GM21381 (cell line): ENCODE results near the gene PDXP.
A peak's percentile ranks its signal among the peaks of the same experiment; 100 is the strongest.
"Not testable (repeated sequence)": the region's sequence is repeated elsewhere in the genome, so short reads cannot be mapped to it uniquely, and the experiment has no call there.

ENCODE experiments used
- ATAC-seq: cut with Tn5 transposase; IDR thresholded peaks from one replicate; pipeline ENCODE4 v1.9.1; 2021; ENCODE audit warnings: mild to moderate bottlenecking, moderate library complexity; ENCODE audit not compliant: unreplicated experiment

Gene PDXP

DNA sequence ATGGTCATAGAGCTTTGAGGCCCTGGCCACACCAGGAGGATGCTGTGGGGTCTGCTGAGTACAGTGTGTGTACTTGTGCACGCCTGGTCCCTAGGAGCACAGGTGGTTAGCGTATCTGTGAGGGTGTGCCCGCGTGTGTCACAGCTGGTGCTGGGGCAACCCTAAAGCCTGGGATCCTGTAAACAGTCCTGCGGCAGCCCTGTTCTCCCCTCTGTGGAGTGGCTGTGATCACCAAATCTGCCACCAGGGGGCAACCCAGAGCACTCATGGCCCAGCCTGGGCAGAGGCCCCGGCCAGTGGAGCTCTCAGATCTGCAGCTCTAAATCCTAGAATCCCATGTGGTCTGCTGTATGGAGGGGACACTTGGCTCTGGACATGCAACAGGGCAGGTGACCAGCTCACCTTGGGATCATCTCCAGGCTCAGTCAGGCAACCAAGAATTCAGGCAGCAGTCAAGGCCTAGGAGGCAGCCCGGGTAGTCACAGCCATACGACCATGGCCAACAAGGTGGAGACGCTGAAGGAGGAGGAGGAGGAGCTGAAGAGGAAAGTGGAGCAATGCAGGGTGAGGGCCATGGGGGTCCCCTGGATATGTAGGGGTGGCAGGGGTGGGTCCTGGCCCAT is 15.2 kb upstream of the PDXP start:
- no peak for ATAC-seq

DNA sequence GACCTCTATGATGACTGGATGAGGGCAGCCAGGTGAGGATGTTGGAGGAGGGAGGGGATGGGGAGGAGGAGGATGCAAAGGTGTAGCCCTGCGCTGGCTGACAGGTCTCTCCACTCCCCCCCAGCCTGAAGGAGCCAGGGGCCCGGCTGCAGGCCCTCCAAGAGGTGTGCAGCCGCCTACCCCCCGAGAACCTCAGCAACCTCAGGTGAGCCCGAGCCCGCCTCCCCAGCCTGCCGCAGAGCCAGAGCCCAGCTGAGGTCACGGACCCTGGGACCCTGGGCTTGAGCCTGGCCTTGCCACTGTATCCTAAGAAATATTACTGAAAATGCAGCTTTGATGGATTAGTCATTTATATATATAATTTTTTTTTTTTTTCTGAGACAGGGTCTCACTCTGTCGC is 11.2 kb upstream of the PDXP start:
- ATAC-seq = no peak

DNA sequence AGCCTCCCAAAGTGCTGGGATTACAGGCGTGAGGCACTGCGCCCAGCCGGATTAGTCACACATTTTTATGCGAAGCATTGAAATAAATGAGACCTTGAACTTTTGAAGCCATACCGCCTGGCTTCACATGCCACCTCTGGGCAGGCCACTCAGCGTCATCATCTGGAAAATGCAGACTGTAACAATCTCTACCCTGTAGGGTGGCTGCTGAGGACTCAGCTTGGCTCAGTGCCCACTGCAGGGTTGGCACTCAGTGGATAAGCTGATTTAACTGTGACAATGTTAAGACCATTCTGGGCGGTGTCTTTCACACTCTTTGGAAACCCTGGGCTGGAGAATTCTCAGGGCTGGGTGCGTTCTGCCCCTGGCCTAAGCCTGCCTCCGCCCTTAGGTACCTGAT is 10.6 kb upstream of the PDXP start:
- ATAC-seq = no peak

DNA sequence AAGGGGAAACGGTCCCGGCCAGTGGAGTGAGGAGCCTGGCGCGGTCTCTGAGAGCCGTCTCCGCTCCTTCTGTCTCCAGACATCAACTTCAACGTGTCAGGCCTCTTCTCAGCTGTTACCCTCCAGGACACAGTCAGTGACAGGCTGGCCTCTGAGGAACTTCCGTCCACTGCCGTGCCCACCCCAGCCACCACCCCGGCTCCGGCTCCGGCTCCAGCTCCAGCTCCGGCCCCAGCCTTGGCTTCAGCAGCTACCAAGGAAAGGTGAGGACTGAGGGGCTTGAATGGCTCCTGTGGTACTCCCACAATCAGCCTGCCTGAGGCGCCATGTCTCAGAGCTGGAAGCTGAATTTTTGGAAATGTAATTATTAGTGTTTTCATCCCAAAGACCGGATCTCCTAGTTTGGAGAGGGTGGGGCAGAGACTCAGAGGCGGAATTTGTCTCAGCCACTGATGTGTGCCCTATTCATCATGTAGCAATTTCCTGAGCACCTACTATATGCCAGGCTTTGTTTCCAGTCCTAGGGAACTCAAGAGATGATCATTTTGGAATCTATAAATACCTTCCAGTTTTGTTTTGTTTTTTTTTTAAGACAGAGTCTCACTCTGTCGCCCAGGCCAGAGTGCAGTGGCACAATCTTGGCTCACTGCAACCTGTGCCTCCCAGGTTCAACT is 7.9 kb upstream of the PDXP start:
- no peak for ATAC-seq

DNA sequence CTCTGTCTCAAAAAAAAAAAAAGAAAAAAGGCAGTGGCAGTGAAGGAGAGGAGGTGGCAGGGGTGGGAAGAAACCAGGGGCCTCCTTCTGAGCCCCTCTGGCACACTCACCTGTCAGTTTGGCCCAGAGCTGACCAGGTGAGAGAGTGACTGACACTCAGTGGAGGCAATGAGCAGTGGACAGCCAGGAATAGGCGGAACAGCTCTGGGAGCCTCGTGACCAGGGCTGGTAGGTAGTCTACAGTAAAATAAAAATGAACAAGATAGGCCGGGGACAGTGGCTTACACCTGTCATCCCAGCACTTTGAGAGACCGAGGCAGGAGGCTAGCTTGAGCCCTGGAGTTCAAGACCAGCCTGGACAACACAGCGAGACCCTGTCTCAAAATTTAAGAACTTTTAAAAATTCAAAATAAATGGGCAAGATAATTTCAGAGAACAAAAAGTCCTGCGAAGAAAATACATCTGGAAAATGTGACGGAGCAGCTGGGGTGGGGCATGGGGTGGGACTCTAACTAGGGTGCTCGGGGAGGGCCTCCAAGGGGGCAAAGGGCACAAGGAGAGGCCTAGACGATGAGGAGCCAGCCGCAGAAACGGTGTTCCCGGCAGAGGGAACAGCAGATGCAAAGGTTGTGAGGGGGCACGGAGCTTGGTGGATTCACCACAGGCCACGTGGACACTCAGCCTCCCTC is 3.8 kb upstream of the PDXP start:
- no peak for ATAC-seq

DNA sequence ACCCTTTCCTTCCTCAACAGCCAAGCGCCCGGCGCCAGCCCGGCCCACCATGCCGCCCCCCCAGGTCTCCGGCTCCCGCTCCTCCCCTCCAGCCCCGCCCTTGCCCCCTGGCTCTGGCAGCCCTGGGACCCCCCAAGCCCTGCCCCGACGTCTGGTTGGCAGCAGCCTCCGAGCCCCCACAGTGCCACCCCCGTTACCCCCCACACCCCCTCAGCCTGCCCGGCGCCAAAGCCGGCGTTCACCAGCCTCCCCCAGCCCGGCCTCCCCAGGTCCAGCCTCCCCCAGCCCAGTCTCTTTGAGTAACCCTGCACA is 3.3 kb upstream of the PDXP start:
- ATAC-seq = no peak

DNA sequence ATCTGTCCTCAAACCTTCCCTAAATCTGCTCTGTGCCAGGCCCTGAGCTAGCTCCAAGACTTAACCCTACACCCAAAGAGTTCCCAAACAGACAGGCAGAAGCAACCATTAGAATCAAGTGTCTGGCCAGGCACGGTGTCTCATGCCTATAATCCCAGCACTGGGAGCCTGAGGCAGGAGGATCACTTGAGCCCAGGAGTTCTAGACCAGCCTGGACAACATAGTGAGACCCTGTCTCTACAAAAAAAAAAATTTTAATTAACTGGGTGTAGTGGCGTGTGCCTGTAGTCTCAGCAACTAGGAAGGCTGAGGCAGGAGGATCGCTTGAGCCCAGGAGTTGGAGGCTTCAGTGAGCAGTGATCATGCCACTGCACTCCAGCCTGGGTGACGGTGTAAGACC is 1.9 kb upstream of the PDXP start:
- ATAC-seq = not testable (repeated sequence)

DNA sequence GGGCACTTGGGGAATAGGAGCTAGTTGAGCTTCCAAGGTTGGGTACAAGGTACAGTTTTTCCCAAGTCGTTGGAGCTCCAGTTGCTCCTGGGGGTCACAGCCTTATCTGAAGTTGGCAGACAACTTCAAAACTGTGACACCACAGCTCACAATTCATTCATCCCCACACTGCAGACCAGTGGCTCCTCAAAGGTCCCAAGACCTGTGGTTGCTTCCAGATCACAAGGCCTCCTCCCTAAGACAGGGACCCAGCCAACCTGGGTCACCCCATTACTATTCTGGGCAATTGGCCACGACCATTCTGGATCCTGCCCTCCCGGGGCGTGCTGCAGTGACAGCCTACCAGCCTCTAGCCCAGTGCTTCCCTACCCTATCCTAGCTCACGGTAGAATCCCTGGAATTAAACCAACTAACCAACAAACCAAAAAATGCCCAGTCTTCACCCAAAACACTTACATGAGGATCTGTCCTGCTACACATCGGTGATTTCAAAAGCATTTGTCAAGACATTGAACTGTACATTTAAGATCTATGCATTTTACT is 862 bp upstream of the PDXP start:
- no peak for ATAC-seq

DNA sequence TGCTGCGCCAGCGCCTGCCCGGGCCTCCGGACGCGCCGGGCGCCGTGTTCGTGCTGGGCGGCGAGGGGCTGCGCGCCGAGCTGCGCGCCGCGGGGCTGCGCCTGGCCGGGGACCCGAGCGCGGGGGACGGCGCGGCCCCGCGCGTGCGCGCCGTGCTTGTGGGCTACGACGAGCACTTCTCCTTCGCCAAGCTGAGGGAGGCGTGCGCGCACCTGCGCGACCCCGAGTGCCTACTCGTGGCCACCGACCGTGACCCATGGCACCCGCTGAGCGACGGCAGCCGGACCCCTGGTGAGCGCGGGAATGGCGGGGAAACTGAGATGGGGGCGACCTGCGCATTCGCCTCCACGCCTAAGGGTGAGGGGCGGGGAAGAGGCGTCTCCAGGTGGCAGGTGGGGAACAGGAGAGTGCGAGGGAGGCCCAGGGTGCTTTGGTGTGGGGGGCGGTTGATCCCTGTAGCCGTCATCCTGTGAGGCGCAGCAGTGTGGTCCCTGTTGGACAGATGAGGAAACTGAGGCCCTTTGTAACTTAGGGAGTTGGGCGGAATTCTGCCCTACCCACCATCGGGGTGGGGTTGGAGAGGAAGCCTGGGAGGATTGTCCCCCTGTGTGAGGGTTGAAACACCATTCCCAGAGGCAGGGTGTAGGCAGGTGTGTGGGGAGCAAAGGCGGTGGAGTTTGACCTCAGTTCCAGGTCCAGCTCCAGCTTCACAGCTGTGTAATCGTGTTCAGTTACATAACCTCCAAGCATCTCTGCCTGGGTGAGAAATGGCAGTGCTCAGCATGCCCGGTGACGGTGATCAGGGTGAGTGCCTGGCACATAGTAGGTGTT is 758 bp downstream of the PDXP start:
- peak; percentile 13 for ATAC-seq

DNA sequence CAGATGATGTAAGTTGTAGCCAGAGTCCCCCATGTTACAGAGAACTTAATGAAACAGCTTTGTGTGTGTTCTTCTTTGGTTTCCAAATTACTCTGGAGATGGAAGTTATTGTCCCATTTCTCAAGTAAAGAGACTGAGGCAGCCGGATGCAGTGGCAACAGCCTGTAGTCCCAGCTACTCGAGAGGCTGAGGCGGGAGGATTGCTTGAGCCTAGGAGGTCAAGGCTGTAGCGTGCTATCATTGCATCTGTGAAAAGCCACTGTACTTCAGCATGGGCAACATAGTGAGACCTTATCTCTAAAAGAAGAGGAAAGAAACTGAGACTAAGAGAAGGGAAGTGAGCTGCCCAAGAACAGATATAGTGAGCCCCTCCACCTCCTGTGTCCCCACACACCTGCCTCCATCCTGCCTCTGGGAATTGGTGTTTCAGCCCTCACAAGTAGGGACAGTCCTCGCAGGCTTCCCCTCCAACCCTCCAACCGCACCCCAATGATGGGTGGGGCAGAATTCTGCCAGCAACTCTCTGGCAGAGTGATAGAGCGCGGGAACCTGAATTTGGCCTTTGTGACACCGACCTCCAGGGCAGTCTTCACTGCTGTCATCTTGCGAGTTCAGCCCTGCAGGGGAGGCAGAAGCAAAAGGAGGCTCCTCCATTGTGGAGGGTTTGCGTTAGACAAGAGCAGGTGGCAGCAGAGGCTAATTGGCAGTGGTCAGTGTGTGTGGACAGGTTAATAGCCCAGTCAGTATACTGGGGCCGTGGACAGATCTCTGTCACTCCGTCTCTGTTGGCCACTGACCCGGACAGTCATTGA is 1.6 kb downstream of the PDXP start:
- no peak for ATAC-seq

DNA sequence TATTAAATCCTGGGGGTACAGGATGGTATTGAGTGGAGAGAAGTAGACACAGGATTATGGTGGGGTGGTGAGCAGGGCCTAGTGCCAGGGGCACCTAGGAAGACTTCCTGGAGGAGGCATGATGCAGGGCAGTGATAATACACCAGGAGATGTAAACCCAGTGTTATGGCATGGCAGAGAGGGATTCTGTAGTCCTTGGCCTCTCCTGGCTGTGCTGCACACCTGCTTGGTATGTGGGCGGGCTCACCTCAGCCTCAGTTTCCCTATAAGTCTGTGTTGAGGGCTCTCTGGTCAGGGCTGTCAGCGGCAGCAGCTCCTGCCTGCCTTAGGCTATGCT is 2.2 kb downstream of the PDXP start:
- no peak for ATAC-seq

DNA sequence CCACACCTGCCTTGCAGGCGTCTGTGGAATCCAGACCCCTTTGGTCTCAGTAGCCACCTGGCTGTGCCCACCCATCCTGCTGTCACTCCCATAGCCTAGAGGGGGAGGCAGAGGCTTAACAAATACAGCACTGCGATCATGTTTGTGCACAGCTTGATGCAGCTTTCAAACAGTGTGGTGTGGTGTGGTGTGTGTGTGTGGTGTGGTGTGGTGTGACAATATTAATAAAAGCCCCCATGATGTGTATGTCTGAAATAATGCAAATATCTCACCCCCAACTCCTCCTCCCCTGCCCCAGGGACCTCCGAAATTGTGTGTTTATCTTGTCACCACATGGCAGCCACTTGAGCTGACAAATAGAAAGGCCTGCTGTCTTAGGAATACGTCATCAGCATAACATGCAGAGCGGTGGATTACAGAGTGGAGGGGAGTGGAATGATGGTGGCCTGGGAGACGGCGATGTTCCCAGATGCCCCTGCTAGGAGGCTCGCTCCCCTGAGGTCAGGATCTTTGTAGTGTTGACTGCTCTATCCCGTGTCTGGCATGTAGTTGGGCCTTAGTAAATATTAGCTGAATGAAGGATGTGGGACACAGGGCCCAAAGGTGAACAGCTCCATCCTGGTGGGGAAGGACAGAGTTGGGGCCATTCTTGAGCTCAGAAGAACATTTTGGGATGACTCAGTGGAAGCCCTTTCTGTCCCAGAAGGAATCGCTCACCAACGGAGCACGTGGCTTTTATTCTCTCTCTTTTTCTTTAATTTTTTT is 2.8 kb downstream of the PDXP start:
- no peak for ATAC-seq

DNA sequence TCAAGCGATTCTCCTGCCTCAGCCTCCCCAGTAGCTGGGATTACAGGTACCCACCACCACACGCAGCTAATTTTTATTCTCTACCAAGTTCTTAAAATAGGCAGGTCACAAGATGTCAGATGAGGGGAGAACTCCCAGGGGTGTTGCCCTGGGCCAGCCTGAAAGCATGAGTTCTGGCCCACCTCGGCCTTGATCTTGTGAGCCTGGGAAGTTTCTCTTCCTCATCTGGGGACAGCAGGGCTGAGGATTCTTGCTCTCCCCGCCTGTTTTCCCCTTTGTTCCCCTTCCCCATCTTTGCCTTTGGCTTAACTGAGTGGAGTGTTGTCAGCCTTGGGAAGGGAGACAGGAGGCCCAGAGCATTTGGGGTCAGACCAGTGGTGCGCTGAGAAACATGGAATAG is 3.5 kb downstream of the PDXP start:
- ATAC-seq = no peak

DNA sequence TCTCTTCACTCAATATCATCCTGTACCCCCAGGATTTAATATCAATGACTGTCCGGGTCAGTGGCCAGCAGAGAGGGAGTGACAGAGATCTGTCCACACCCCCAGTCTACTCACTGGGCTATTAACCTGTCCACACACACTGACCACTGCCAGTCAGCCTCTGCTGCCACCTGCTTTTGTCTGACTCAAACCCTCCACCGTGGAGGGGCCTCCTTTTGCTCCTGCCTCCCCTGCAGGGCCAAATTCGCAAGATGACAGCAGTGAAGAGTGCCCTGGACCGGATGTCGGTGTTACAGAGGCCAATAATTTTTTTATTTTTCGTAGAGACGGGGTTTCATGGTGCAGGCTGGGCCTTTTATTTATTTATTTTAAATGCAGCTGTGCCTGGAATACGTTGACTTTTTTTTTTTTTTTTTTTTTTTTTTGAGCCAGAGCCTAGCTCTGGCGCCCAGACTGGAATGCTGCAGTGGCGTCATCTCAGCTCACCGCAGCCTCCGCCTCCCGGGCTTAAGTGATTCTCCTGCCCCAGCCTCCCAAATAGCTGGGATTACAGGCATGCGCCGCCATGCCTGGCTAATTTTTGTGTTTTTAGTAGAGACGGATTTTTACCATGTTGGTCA is 5.1 kb downstream of the PDXP start:
- ATAC-seq = no peak

DNA sequence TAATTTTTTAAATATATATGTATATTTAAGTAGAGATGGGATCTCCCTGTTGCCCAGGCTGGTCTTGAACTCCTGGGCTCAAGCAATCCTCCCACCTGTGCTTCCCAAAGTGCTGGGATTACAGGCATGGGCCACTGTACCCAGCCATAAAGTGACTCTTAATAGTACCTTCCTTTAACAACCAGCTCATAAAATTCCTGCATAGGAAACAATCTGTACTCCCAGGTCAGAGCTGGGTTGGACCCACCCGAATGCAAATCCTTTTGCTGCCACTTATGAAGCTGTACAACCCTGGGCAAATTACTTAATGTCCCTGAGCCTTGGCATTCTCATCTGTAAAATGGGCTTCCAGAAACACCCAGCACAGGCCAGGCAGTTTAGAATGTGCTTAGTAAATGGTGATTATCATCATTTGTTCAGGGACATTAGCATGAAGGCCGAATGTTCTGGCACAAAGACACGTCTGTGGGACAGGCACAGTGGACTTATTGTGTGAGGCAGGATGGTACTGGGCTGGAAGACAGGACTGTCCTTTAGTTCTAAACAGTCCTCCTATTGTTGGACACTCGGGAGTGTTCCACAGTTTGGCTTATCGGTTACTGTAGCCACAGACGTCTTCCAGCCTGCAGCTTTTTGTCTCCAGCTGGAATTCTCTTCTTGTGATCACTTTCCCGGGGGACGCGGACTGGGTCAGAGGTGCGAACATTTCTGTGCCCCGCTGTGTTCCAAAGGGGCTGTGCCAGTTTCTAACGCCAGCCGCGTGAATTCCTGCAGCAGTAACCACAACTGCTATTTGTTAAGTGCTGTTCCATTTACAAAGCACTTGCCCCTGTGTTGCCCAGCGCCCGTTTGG is 6.0 kb downstream of the PDXP start:
- no peak for ATAC-seq

DNA sequence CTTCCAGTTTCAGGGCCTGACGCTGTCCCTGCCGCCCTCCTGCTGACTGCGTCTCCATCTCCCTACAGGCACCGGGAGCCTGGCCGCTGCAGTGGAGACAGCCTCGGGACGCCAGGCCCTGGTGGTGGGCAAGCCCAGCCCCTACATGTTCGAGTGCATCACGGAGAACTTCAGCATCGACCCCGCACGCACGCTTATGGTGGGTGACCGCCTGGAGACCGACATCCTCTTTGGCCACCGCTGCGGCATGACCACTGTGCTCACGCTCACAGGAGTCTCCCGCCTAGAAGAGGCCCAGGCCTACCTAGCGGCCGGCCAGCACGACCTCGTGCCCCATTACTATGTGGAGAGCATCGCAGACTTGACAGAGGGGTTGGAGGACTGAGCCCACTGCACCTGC is 7.0 kb downstream of the PDXP start:
- no peak for ATAC-seq

DNA sequence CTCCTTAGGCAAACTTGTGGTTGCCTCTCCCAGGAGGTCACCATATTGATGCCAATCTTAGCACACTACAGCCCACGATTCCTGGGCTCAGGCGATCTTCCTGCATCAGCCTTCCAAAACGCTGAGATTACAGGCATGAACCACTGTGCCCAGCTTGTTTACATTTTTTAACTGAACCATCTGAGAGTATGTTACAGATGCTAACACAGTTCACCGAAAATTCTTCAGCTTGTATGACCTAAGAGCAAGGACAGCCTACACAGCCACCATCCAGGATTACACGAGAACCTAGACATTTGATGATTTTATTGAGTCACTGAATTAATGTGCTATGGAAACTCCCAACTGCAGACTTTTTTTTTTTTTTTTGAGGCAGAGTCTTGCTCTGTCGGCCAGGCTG is 11.1 kb downstream of the PDXP start:
- ATAC-seq = no peak

DNA sequence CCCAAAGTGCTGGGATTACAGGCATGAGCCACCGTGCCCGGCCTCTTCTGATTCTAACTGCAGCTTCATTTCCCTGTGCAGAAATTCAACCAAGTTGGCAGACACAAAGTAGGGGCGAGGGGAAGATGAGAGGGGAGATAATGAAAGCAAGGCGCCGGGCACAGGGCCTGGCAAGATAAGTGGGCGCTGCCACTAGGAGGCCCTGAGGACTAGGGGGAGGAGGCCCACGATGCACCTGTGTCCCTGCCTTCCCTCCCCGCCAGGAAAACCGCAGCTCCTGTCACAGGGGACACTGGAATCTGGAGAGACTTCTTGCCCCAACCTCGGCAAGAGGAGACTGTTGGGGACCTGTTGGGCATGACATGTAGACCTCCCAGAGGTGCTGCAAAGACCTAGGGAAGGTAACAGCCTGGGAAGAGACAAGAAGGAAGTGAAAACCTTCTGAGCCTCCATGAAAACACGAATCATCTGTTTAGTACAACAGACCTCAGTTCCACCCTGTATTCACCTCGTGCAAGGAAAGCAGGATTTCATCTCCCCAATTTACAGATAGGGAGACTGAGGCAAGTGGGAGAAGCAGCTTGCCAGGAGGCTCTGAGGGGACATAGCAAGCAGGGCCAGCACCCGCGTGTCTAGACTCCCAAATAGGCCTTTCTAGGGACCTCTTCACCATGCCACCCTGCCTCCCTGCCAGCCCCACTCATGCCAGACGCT is 13.8 kb downstream of the PDXP start:
- ATAC-seq = no peak
